HCT116 (cell line): ENCODE measurements around the gene MRM1. TPM values are rescaled to one million over a fixed set of nuclear protein-coding genes. Genes with fewer than 3 reads are reported as not detected.

Experiments
- ATAC-seq: fragments of 200-7000 bp; cut with Tn5 transposase; 2 replicates; pipeline ENCODE4 v1.9.1; 2020; ENCODE audit warnings: mild to moderate bottlenecking, moderate library complexity
- BruUV-seq: library from RNA; stranded (reverse); fragments of 400-500 nt; replicated peaks from 2 replicates; lab custom pipeline; 2021; lab: Mats Ljungman, UMichigan
- CTCF ChIA-PET: fragments of 300-600 bp; sonication (Branson Sonifier 250); formaldehyde crosslinking; loops from one replicate; lab custom pipeline; 2021; ENCODE audit warnings: antibody characterized with exemption; lab: Charles Lee
- POLR2A ChIA-PET: fragments of 300-600, 350-600 bp; sonication (Branson Sonifier 250); formaldehyde crosslinking; loops from one replicate; lab custom pipeline; 2021; ENCODE audit warnings: antibody characterized with exemption; lab: Charles Lee
- RAD21 ChIA-PET, 2 experiments: fragments of 300-600 bp; sonication (Branson Sonifier 250); formaldehyde crosslinking; loops; one replicate each; lab custom pipeline; 2023; ENCODE audit warnings: low total read pairs in 2 of 2; ENCODE audit not compliant: uncharacterized antibody in 2 of 2, unreplicated experiment in 2 of 2, low non-redundant PET in 1 of 2; lab: Charles Lee
- DNase-seq: peaks from one replicate; pipeline ENCODE4 v3.0.0-alpha.2; 2010; ENCODE audit warnings: low read depth, low spot score
- H2AFZ ChIP-seq: fragments of 200-600 bp; shearing (Covaris generic), sonication (generic); 2 replicates; pipeline ENCODE4 v1.6.1; 2017; ENCODE audit warnings: low read depth, mixed run types, mixed read lengths, antibody characterized with exemption, low read length; ENCODE audit not compliant: poor library complexity, severe bottlenecking
- H3K27ac ChIP-seq: 2 replicates; pipeline ENCODE4 v1.5.1; 2012; ENCODE audit warnings: low read depth, low read length
- H3K27me3 ChIP-seq: fragments of 200-600 bp; sonication (generic); 2 replicates; pipeline ENCODE4 v1.6.1; 2016; ENCODE audit warnings: mixed run types, low read length, mixed read lengths; ENCODE audit not compliant: insufficient read depth
- H3K36me3 ChIP-seq, 2 experiments: fragments of 200-500 bp in 1 of 2; fragments of 200-600 bp in 1 of 2; sonication (Bioruptor generic) in 1 of 2; sonication (generic) in 1 of 2; 2 replicates each; pipeline versions ENCODE4 v1.5.1 to v1.6.1; 2014 to 2016; ENCODE audit warnings: low read length in 2 of 2, inconsistent platforms in 1 of 2, mixed read lengths in 1 of 2, mixed run types in 1 of 2; ENCODE audit not compliant: insufficient read depth in 2 of 2, control insufficient read depth in 1 of 2
- H3K4me1 ChIP-seq, 2 experiments: fragments of 200-600 bp in 1 of 2; sonication (generic) in 1 of 2; 2 replicates each; pipeline versions ENCODE4 v1.5.1 to v1.6.1; 2012 to 2017; ENCODE audit warnings: low read length in 2 of 2, inconsistent platforms in 1 of 2, mild to moderate bottlenecking in 1 of 2, mixed read lengths in 1 of 2, mixed run types in 1 of 2, moderate library complexity in 1 of 2; ENCODE audit not compliant: insufficient read depth in 2 of 2, control insufficient read depth in 1 of 2
- H3K4me2 ChIP-seq: fragments of 200-600 bp; sonication (generic); 2 replicates; pipeline ENCODE4 v1.6.1; 2017; ENCODE audit warnings: mixed run types, low read length, mixed read lengths
- H3K4me3 ChIP-seq, 2 experiments: fragments of 200-600 bp in 1 of 2; sonication (generic) in 1 of 2; replicated peaks in 1 of 2; 2 replicates each; pipeline ENCODE4 v1.5.1; 2011 to 2016; ENCODE audit warnings: low read length in 2 of 2, control low read depth in 1 of 2, low read depth in 1 of 2, mild to moderate bottlenecking in 1 of 2, mixed read lengths in 1 of 2, mixed run types in 1 of 2
- H3K79me2 ChIP-seq: fragments of 200-600 bp; sonication (generic); 2 replicates; pipeline ENCODE4 v1.6.1; 2017; ENCODE audit warnings: mild to moderate bottlenecking, mixed run types, low read length, moderate library complexity, mixed read lengths; ENCODE audit not compliant: insufficient read depth
- H3K9ac ChIP-seq: fragments of 200-600 bp; sonication (generic); 2 replicates; pipeline ENCODE4 v1.6.1; 2016; ENCODE audit warnings: low read length, mixed read lengths
- H3K9me2 ChIP-seq: fragments of 200-600 bp; sonication (generic), shearing (Covaris generic); 2 replicates; pipeline ENCODE4 v1.6.1; 2017; ENCODE audit warnings: mixed run types, mild to moderate bottlenecking, moderate library complexity; ENCODE audit not compliant: insufficient read depth
- H3K9me3 ChIP-seq, 2 experiments: fragments of 200-500 bp in 1 of 2; fragments of 200-600 bp in 1 of 2; sonication (Bioruptor generic) in 1 of 2; sonication (generic) in 1 of 2; 2 replicates each; pipeline ENCODE4 v1.6.1; 2014 to 2017; ENCODE audit warnings: low read length in 2 of 2, mixed read lengths in 2 of 2, inconsistent platforms in 1 of 2, low read depth in 1 of 2, mild to moderate bottlenecking in 1 of 2, mixed run types in 1 of 2, moderate library complexity in 1 of 2; ENCODE audit not compliant: control insufficient read depth in 1 of 2, insufficient read depth in 1 of 2
- H4K20me1 ChIP-seq: fragments of 200-600 bp; sonication (generic), shearing (Covaris generic); 2 replicates; pipeline ENCODE4 v1.6.1; 2017; ENCODE audit warnings: mixed run types, mild to moderate bottlenecking, moderate library complexity; ENCODE audit not compliant: insufficient read depth
- SP1 ChIP-seq: IDR thresholded peaks from 2 replicates; pipeline ENCODE4 v1.6.1; 2012; ENCODE audit warnings: low read depth
- TCF7L2 ChIP-seq: IDR thresholded peaks from 2 replicates; pipeline ENCODE4 v1.7.0; 2011; ENCODE audit warnings: borderline replicate concordance, inconsistent platforms; ENCODE audit not compliant: insufficient read depth, insufficient read length; ENCODE audit errors: extremely low read depth
- intact Hi-C: fragments of 100-400 bp; cut with micrococcal nuclease; formaldehyde crosslinking; loops from 2 replicates; pipeline ENCODE4 v1.10.0; 2022
- total RNA-seq: library from RNA; stranded (reverse); gene quantifications from one replicate; pipeline ENCODE4 v1.2.1, GENCODE V29; 2021; ENCODE audit not compliant: unreplicated experiment

MRM1 gene
- total RNA-seq, 1 experiment from 2014 or later: 14.5 TPM

GRCh38 chr17:36598951-36599401, 2.4 kb upstream of the MRM1 start:
- RAD21 ChIA-PET: no interaction called here
- Histone ChIP-seq H3K9ac (no peak overlapping the region), H3K27me3 (no peaks in the 10 kb centered on the region), H3K4me2 (no peak overlapping the region), H3K36me3 (peaks cover 0 to 18% of the 10 kb centered on the region in 2 experiments; a peak in 2 of 4 replicates), H3K27ac (no peak overlapping the region; the same call in 1 of the 2 replicates), H3K9me2 (no peaks in the 10 kb centered on the region), H2AFZ (no peak overlapping the region), H3K4me1 (peaks cover 5 to 22% of the 10 kb centered on the region in 2 experiments; a peak in 3 of 4 replicates), H4K20me1 (no peaks in the 10 kb centered on the region), H3K79me2 (peaks cover 33% of the 10 kb centered on the region), H3K4me3 (no peak overlapping the region), H3K9me3 (no peaks in the 10 kb centered on the region)
- no peak for TF ChIP-seq SP1
- CTCF ChIA-PET: no interaction called here
- no TSS peak for BruUV-seq
- ATAC-seq: no peak
- POLR2A ChIA-PET: no interaction called here
- no peak for DNase-seq
- intact Hi-C loops: no loop called here

GRCh38 chr17:36599546-36600250, 1.7 kb upstream of the MRM1 start:
- no peak for ATAC-seq

More at GRCh38 chr17:36599546-36600250, 1.7 kb upstream of the MRM1 start:
- Histone ChIP-seq H3K4me1 (peaks cover 5 to 22% of the 10 kb centered on the region in 2 experiments; a peak in 3 of 4 replicates), H3K27me3 (no peaks in the 10 kb centered on the region), H3K4me2 (no peak overlapping the region), H3K27ac (peak overlapping the region; percentile 81; the same call in 1 of the 2 replicates), H3K79me2 (peaks cover 38% of the 10 kb centered on the region), H3K9me3 (no peaks in the 10 kb centered on the region), H3K9me2 (no peaks in the 10 kb centered on the region), H3K4me3 (no peak overlapping the region), H2AFZ (no peak overlapping the region), H3K9ac (no peak overlapping the region), H3K36me3 (peaks cover 0 to 21% of the 10 kb centered on the region in 2 experiments; a peak in 2 of 4 replicates), H4K20me1 (no peaks in the 10 kb centered on the region)
- no peak for TF ChIP-seq TCF7L2
- BruUV-seq: no TSS peak
- ChIA-PET RAD21 (no interaction called here), CTCF (interaction anchor here (3.7 kb wide), 1 partner anchor 447 kb away, joined by 17 read pairs; no protein-coding TSS in a partner anchor), POLR2A (no interaction called here)
- DNase-seq: no peak
- intact Hi-C loops: loop anchor here (5.0 kb wide), 1 partner anchor 52 kb away; no protein-coding TSS in a partner anchor
